ENCODE data around the gene IL15.
"Not testable (repeated sequence)": the region's sequence is repeated elsewhere in the genome, so short reads cannot be mapped to it uniquely, and the experiment has no call there.

The IL15 gene

GRCh38 chr4:141705747-141706377, 69.5 kb downstream of the IL15 start:
- DNase-seq: no peak

GRCh38 chr4:141706445-141706844, 70.1 kb downstream of the IL15 start:
- no peak for DNase-seq

DNA sequence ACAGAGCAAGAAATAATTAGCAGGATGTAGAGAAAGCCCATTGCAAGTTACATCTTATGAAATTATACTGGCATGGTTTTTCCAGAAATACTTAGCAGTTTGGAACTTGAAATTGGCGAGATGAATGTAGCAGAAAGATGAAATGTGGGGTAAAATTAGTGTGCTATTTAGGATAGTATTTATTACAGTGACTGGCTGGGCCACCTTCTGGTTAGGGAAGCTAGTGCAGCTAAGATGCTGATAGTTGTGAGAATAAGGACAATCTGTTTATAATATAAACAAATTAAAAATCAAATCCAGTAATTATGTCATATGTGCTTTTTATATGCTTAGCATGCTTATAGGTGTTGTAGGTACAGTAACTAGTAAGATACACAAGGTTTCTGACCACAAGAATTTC, 74.8 kb downstream of the IL15 start:
- DNase-seq: no peak

- no peak for DNase-seq
Observed at GRCh38 chr4:141713185-141713584, 76.8 kb downstream of the IL15 start.

DNA sequence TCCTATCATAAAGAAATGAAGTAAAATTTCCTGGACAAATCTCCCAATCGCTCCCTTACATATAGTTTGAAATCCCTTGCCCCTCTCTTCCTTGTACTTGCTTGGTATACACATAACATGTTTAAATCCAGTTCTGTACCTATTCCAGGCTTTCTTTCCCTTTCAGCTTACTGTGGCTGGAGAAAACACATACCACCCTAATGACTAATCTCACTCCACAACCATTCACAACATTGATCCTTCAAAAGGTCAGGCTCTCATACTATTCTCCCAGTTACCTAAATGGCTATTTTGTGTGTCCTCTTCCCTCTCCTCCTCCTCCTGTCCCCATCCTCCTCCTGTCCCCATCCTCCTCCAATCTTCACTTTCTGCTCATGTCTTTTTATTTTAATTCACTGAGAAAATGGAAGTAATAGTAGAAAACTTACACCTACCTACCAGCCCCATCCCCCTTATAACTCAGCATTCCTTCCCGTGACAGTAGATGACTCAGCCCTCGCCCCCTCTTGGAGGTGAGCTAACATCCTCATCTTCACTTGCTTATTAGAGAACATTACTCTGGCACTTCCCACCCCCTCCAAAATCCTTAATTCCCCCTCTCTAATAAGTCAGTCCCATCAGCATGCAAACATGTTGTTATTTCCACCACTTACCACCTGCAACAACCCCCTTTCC, 77.5 kb downstream of the IL15 start:
- no peak for DNase-seq

- no peak for DNase-seq
Observed at GRCh38 chr4:141719585-141719984, 83.2 kb downstream of the IL15 start.

GRCh38 chr4:141721174-141721573, 84.8 kb downstream of the IL15 start:
- no peak for DNase-seq

DNA sequence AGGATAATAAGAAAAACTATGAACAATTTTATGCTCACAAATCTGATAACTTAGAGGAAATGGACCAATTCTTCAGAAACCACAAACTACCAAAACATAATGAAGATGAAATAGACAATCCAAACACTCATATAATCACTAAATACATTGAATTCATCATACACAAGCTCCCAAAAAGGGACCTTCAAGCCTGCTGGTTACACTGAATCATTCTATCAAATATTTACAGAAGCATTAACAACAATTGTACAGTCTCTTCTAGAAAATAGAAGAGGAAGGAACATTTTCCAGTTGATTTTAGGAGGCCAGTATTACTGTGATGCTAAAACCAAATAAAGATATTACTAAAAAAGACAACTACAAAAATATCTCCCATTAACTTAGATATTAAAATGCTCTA, 88.3 kb downstream of the IL15 start:
- no peak for DNase-seq

DNA sequence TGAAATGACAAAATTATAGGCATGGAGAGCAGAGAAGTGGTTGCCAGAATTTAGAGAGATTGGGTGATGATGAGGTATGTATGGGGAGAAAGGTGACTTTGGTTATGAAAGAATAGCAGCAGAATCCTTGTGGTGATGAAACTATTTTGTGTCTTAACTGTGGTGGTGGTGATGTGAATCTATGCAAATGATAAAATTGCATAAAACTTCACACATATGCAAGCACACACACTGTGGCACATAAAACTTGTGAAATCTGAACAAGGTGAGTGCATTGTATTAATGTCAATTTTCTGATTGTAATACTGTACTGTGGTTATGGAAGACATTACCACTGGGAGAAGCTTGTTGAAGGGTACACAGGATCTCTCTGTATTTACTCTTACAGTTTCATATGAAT, 91.0 kb downstream of the IL15 start:
- no peak for DNase-seq

GRCh38 chr4:141730805-141731204, 94.4 kb downstream of the IL15 start:
- DNase-seq: no peak

- no peak for DNase-seq
Observed at GRCh38 chr4:141731481-141731880, 95.1 kb downstream of the IL15 start.

GRCh38 chr4:141739636-141740035, 103.3 kb downstream of the IL15 start:
- DNase-seq: no peak

- no peak for DNase-seq
Observed at GRCh38 chr4:141746026-141746425, 109.6 kb downstream of the IL15 start.

DNA sequence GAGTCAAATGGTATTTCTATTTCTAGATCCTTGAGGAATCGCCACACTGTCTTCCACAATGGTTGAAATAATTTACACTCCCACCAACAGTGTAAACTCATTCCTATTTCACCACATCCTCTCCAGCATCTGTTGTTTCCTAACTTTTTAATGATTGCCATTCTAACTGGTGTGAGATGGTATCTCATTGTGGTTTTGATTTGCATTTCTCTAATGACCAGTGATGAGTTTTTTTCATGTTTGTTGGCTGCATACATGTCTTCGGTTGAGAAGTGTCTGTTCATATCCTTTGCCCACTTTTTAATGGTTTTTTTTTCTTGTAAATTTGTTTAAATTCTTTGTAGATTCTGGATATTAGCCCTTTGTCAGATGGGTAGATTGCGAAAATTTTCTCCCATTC, 115.4 kb downstream of the IL15 start:
- not testable (repeated sequence) for DNase-seq

DNA sequence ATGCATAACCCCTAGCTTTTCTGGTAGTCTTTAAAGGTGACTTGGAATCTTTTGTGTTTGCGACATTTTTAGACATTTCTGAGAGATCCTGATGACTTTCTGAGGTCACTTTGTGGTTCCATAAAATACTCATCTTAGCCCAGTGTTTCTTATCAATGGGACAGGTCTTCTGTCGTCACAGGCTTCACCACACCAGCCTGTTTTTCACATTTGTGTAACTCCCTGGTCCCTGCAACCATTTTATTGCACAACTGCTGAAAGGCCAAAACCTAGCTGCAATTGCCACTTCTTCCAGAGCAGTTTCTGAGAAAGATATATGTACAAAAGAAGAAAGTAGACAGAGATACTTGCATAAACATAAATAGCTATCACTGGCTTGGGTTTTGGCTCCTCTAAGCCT, 120.9 kb downstream of the IL15 start:
- no peak for DNase-seq

GRCh38 chr4:141759796-141760425, 123.5 kb downstream of the IL15 start:
- no peak for DNase-seq

- no peak for DNase-seq
Observed at GRCh38 chr4:141761926-141762325, 125.5 kb downstream of the IL15 start.

DNA sequence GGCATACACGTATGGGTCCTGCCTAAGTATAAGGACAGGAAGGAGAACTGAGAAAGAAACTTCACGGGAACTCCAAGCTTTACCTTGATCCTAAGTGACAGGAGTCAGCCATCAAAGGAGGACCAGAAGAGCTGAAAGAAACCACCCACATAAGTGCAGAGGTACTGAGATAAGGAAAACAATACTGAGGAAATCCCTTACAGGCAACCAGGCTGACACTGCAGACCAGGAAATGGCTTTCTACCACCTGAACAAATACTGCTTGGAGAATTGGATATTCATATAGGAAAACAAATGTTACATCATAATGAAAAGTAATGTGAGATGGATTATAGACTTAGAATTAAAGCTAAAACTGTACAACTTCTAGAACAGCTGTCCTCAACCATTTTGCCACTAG, 127.0 kb downstream of the IL15 start:
- DNase-seq: no peak

GRCh38 chr4:141768954-141769353, 132.6 kb downstream of the IL15 start:
- no peak for DNase-seq

DNA sequence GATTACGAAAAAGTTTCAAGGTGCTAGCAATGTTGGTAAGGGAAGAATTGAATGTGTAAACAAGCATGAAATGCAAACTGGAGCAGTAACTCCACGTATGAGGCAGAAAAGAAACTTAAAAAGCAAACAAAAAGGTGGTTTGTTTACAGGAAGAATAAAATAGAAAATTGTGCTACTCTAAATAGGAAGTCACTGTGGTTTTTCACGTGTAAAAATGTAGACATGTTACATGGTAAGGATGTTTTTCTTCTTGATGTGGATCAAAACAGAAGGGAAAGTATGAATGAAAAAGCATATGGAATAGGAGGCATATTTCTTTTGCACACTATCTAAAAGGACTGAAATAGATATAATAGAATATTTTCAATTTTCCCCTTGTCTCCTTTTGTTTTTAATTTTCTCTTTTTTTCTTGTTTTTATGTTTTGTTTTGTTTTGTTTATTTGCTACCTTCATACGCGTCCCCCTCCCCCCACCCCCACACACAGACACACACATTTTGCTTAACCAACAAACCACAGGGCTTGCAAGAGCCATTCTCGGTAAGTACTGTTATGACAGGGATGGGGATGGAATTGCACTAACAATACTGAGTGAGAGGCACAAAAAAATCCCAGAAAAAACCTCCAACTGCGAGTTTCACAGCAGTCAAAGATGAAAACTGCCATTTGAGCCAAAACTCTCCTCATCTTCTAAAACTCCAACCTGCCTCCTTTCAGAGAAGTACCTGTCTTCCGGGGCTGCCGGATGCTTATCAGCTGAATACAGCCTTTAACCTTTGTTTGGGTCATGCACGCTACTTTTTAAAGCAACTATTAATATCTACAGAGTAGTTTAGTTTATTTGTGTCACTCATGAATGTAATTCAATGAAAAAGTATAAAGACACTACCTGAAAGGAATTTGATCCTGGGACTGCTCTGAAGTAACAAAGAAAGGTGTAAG, 135.8 kb downstream of the IL15 start:
- no peak for DNase-seq

DNA sequence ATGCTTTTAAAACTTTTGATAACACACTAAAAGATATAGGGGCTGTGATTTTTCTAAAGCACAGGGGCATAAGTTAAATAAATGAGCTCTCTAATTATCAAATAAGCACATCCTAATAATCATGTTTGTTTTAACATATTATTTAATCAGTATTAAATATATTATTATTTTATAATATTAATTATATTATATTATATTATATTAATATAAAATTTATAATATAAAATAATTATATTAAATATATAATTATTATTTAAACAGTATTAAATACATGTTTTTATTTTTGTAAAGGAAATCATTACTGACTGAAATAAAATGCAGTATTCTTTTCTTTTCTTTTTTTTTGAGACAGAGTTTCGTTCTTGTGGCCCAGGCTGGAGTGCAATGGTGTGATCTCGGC, 136.5 kb downstream of the IL15 start:
- no peak for DNase-seq

- DNase-seq: no peak
Observed at GRCh38 chr4:141782205-141782604, 145.8 kb downstream of the IL15 start.
